CD4-positive, CD25-positive, alpha-beta regulatory T cell (primary cell): ENCODE data around the gene RTP5. TPM values are rescaled to one million over a fixed set of nuclear protein-coding genes. Genes with fewer than 3 reads are reported as not detected.
"Not testable (repeated sequence)": the region's sequence is repeated elsewhere in the genome, so short reads cannot be mapped to it uniquely, and the experiment has no call there.

Experiments used
- ATAC-seq, 2 donors: fragments of 150-1000 bp; cut with Tn5 transposase; one replicate each; pipeline ENCODE4 v1.10.0; 2021; ENCODE audit warnings: low read depth in 2 of 2, moderate number of reproducible peaks in 2 of 2, moderate library complexity in 1 of 2
- DNase-seq, 3 donors: peaks; one replicate each; pipeline versions ENCODE4 v3.0.0 to v3.0.0-alpha.2; 2012 to 2022; ENCODE audit warnings: mixed read lengths in 1 of 3
- H3K27ac ChIP-seq: one replicate; pipeline ENCODE4 v1.7.0; 2013; ENCODE audit warnings: mild to moderate bottlenecking, low read length; ENCODE audit not compliant: insufficient read depth, poor library complexity, severe bottlenecking
- H3K27me3 ChIP-seq: one replicate; pipeline ENCODE4 v1.7.0; 2013; ENCODE audit warnings: low read length; ENCODE audit not compliant: control insufficient read depth, insufficient read depth
- H3K36me3 ChIP-seq: one replicate; pipeline ENCODE4 v1.7.0; 2013; ENCODE audit warnings: mild to moderate bottlenecking, low read length, moderate library complexity; ENCODE audit not compliant: control insufficient read depth, insufficient read depth
- H3K4me1 ChIP-seq: 2 replicates; pipeline ENCODE4 v1.7.0; 2013; ENCODE audit warnings: mild to moderate bottlenecking, low read length; ENCODE audit not compliant: insufficient read depth, control insufficient read depth, poor library complexity, severe bottlenecking
- H3K4me3 ChIP-seq: one replicate; pipeline ENCODE4 v1.7.0; 2013; ENCODE audit warnings: low read depth, mild to moderate bottlenecking, low read length, moderate library complexity
- H3K9me3 ChIP-seq, 2 experiments: 1 replicate in 1 of 2; 2 replicates in 1 of 2; pipeline ENCODE4 v1.7.0; 2013; ENCODE audit warnings: low read length in 2 of 2, mild to moderate bottlenecking in 1 of 2, moderate library complexity in 1 of 2; ENCODE audit not compliant: control insufficient read depth in 2 of 2
- H3K27ac Mint-ChIP-seq, 3 donors: one replicate each; pipeline ENCODE4 v1.8.0; 2020 to 2022; ENCODE audit warnings: mild to moderate bottlenecking in 3 of 3, mixed read lengths in 3 of 3, moderate library complexity in 2 of 3
- H3K27me3 Mint-ChIP-seq: one replicate; pipeline ENCODE4 v1.8.0; 2022; ENCODE audit warnings: mild to moderate bottlenecking, mixed read lengths
- H3K36me3 Mint-ChIP-seq: one replicate; pipeline ENCODE4 v1.8.0; 2020; ENCODE audit warnings: mixed read lengths
- H3K4me1 Mint-ChIP-seq, 4 donors: one replicate each; pipeline ENCODE4 v1.8.0; 2020 to 2022; ENCODE audit warnings: mixed read lengths in 4 of 4, mild to moderate bottlenecking in 1 of 4
- H3K4me3 Mint-ChIP-seq, 4 donors: one replicate each; pipeline ENCODE4 v1.8.0; 2020 to 2022; ENCODE audit warnings: mild to moderate bottlenecking in 4 of 4, mixed read lengths in 4 of 4, moderate library complexity in 3 of 4
- H3K9me3 Mint-ChIP-seq, 7 donors: one replicate each; pipeline ENCODE4 v1.8.0; 2020 to 2022; ENCODE audit warnings: mixed read lengths in 7 of 7, mild to moderate bottlenecking in 3 of 7, moderate library complexity in 2 of 7
- polyA plus RNA-seq, 4 donors: library from polyadenylated mRNA; unstranded; fragments of 300-500 nt; fragmentation: Illumina TruSeq; gene quantifications; one replicate each; pipeline ENCODE4 v1.2.3, GENCODE V29; 2021
- total RNA-seq: library from RNA; stranded (reverse); gene quantifications from one replicate; pipeline ENCODE4 v1.2.3, GENCODE V29; 2022

RTP5 gene
- total and polyA plus RNA-seq, 5 donors from 2014 or later, result 0.44 TPM; not detected in 4

- no peak for DNase-seq
- ATAC-seq, result no peak
- H3K4me1 ChIP-seq, result no peaks in the 10 kb centered on the region
- H3K27me3 ChIP-seq, result peaks cover 6% of the 10 kb centered on the region
- Mint-ChIP-seq H3K4me1 (peaks cover 0 to 7% (median 1%) of the 10 kb centered on the region in 4 donors), H3K27me3 (peaks cover 22% of the 10 kb centered on the region), H3K4me3 (no peak overlapping the region), H3K9me3 (peaks cover 0 to 18% (median 9%) of the 10 kb centered on the region in 7 donors), H3K36me3 (no peaks in the 10 kb centered on the region), H3K27ac (no peak overlapping the region)
- H3K27ac ChIP-seq, result no peak overlapping the region
- H3K4me3 ChIP-seq, result no peak overlapping the region
- no peaks in the 10 kb centered on the region for H3K36me3 ChIP-seq
- H3K9me3 ChIP-seq, result peaks cover 15 to 16% of the 10 kb centered on the region in 2 experiments
Measured at GRCh38 chr2:241827394-241827793, 42.1 kb upstream of the RTP5 start.

GRCh38 chr2:241833101-241833663 lies 36.3 kb upstream of the RTP5 start:
- peaks cover 0 to 4% (median under 1%) of the 10 kb centered on the region in 7 donors for H3K9me3 Mint-ChIP-seq

GRCh38 chr2:241833756-241834526 lies 35.6 kb upstream of the RTP5 start:
- H3K4me1 ChIP-seq, H3K36me3 Mint-ChIP-seq, H3K27ac ChIP-seq, H3K27me3 ChIP-seq, H3K27ac Mint-ChIP-seq, H3K4me3 ChIP-seq, ATAC-seq, H3K4me3 Mint-ChIP-seq, H3K4me1 Mint-ChIP-seq, H3K9me3 ChIP-seq, DNase-seq, H3K36me3 ChIP-seq, H3K9me3 Mint-ChIP-seq: not testable (repeated sequence)
- peaks cover 35% of the 10 kb centered on the region for H3K27me3 Mint-ChIP-seq

More at GRCh38 chr2:241833101-241833663, 36.3 kb upstream of the RTP5 start:
- Histone ChIP-seq H3K9me3 (peaks cover 0 to under 1% of the 10 kb centered on the region in 2 experiments), H3K36me3 (no peaks in the 10 kb centered on the region), H3K4me1 (no peaks in the 10 kb centered on the region), H3K27ac (no peak overlapping the region), H3K27me3 (no peaks in the 10 kb centered on the region), H3K4me3 (no peak overlapping the region)
- Mint-ChIP-seq H3K27me3 (peaks cover 39% of the 10 kb centered on the region), H3K36me3 (no peaks in the 10 kb centered on the region), H3K4me1 (no peaks in the 10 kb centered on the region), H3K4me3 (no peak overlapping the region), H3K27ac (no peak overlapping the region)
- DNase-seq (no peak), ATAC-seq (no peak)

- no peak for ATAC-seq
- Histone ChIP-seq H3K9me3 (no peaks in the 10 kb centered on the region), H3K27me3 (no peaks in the 10 kb centered on the region), H3K27ac (no peak overlapping the region), H3K4me1 (no peaks in the 10 kb centered on the region), H3K4me3 (no peak overlapping the region), H3K36me3 (no peaks in the 10 kb centered on the region)
- Mint-ChIP-seq H3K4me3 (no peak overlapping the region), H3K27me3 (peaks cover 39% of the 10 kb centered on the region), H3K27ac (no peak overlapping the region), H3K9me3 (peaks cover 0 to 2% (median 0%) of the 10 kb centered on the region in 7 donors), H3K36me3 (no peaks in the 10 kb centered on the region), H3K4me1 (peaks cover 0 to 1% (median 0%) of the 10 kb centered on the region in 4 donors)
- no peak for DNase-seq
Measured at GRCh38 chr2:241834527-241835210, 34.9 kb upstream of the RTP5 start.

GRCh38 chr2:241835611-241836010 lies 33.9 kb upstream of the RTP5 start:
- Mint-ChIP-seq H3K36me3 (no peaks in the 10 kb centered on the region), H3K27ac (no peak overlapping the region), H3K4me3 (no peak overlapping the region), H3K9me3 (no peaks in the 10 kb centered on the region), H3K4me1 (peaks cover 0 to 1% (median 0%) of the 10 kb centered on the region in 4 donors), H3K27me3 (peaks cover 35% of the 10 kb centered on the region)
- no peaks in the 10 kb centered on the region for H3K36me3 ChIP-seq
- no peaks in the 10 kb centered on the region for H3K9me3 ChIP-seq
- H3K27me3 ChIP-seq, result no peaks in the 10 kb centered on the region
- H3K27ac ChIP-seq, result no peak overlapping the region
- no peak for ATAC-seq
- H3K4me3 ChIP-seq, result no peak overlapping the region
- no peak for DNase-seq
- no peaks in the 10 kb centered on the region for H3K4me1 ChIP-seq

- Histone ChIP-seq H3K9me3 (no peaks in the 10 kb centered on the region), H3K4me3 (no peak overlapping the region), H3K36me3 (no peaks in the 10 kb centered on the region), H3K4me1 (no peaks in the 10 kb centered on the region), H3K27me3 (no peaks in the 10 kb centered on the region), H3K27ac (no peak overlapping the region)
- Mint-ChIP-seq H3K27ac (no peak overlapping the region), H3K27me3 (peaks cover 33% of the 10 kb centered on the region), H3K4me3 (no peak overlapping the region), H3K9me3 (no peaks in the 10 kb centered on the region), H3K36me3 (no peaks in the 10 kb centered on the region), H3K4me1 (peaks cover 0 to 1% (median 0%) of the 10 kb centered on the region in 4 donors)
- no peak for ATAC-seq
- DNase-seq, result no peak
Measured at GRCh38 chr2:241836292-241836691, 33.2 kb upstream of the RTP5 start.

GRCh38 chr2:241837197-241837965 lies 32.1 kb upstream of the RTP5 start:
- no peak for DNase-seq
- no peaks in the 10 kb centered on the region for H3K4me1 ChIP-seq
- H3K27ac Mint-ChIP-seq, result peak overlapping the region in 2 of 3 donors; percentile 10 to 13
- H3K9me3 ChIP-seq, result no peaks in the 10 kb centered on the region
- H3K4me3 ChIP-seq, result no peak overlapping the region
- ATAC-seq, result no peak
- no peak overlapping the region for H3K27ac ChIP-seq
- no peaks in the 10 kb centered on the region for H3K27me3 ChIP-seq
- H3K4me3 Mint-ChIP-seq, result no peak overlapping the region
- no peaks in the 10 kb centered on the region for H3K9me3 Mint-ChIP-seq
- H3K36me3 ChIP-seq, result no peaks in the 10 kb centered on the region
- H3K27me3 Mint-ChIP-seq, result peaks cover 32% of the 10 kb centered on the region
- no peaks in the 10 kb centered on the region for H3K36me3 Mint-ChIP-seq
- H3K4me1 Mint-ChIP-seq, result peaks cover 0 to 4% (median 1%) of the 10 kb centered on the region in 4 donors
